ENCODE results near the gene HMCN1. TPM values are rescaled to one million over a fixed set of nuclear protein-coding genes. Genes with fewer than 3 reads are reported as not detected.

HMCN1 gene
- total RNA-seq, 2 donors from 2014 or later, result 1.3 to 3.7 TPM

DNA sequence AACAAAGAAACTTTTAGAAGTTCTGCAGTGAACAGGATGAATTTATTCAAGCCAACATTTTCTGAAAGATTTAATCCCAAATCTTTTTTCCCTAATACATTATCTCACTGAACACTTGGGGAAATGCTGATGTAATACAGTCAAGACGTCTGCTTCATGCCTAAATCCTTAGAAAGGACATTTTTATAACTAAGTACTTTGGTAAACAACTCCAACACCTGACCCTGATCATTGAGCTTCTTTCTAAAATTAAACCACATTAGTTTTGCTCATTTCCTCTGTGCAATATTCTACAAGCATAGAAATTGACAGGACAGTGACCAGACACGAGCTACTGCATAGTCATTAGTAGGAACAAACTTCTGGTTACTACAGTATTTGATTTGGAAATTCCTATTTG, 457.3 kb downstream of the HMCN1 start:
- no peak for DNase-seq
- intact Hi-C loops (cut with DNase I), result no loop called here
- Histone ChIP-seq H3K9me3 (no peaks in the 10 kb centered on the region), H3K4me3 (no peak overlapping the region), H3K4me1 (no peaks in the 10 kb centered on the region), H3K27ac (no peak overlapping the region), H3K27me3 (no peaks in the 10 kb centered on the region), H3K9ac (ENCODE audit: low read depth in 2 of 2, low read length in 2 of 2) (no peak overlapping the region), H3K36me3 (no peaks in the 10 kb centered on the region)
- TF ChIP-seq, protein P1, sequence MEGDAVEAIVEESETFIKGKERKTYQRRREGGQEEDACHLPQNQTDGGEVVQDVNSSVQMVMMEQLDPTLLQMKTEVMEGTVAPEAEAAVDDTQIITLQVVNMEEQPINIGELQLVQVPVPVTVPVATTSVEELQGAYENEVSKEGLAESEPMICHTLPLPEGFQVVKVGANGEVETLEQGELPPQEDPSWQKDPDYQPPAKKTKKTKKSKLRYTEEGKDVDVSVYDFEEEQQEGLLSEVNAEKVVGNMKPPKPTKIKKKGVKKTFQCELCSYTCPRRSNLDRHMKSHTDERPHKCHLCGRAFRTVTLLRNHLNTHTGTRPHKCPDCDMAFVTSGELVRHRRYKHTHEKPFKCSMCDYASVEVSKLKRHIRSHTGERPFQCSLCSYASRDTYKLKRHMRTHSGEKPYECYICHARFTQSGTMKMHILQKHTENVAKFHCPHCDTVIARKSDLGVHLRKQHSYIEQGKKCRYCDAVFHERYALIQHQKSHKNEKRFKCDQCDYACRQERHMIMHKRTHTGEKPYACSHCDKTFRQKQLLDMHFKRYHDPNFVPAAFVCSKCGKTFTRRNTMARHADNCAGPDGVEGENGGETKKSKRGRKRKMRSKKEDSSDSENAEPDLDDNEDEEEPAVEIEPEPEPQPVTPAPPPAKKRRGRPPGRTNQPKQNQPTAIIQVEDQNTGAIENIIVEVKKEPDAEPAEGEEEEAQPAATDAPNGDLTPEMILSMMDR (IDR thresholded peaks at IDR 0.05), result no peak

DNA sequence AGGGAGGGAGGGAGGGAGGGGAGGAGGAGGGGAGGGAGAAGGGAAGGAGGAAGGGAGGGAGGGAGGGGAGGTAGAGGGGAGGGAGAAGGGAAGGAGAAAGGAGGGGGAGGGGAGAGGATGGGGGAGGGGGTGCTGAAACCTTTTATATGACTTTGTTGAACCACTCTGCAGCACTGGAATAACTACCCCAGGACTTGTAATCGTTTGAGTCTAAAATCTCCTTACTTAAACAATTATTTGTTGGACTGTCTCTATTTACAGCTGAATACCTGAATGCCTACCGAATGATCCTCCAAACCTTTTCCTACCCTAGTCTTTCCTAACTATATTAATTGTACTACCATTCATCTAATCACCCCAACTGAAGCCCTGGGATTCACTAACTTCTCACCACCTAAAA, 459.0 kb downstream of the HMCN1 start:
- no peak for DNase-seq
- Histone ChIP-seq H3K4me1 (no peaks in the 10 kb centered on the region), H3K9me3 (no peaks in the 10 kb centered on the region), H3K4me3 (no peak overlapping the region), H3K27ac (no peak overlapping the region), H3K9ac (ENCODE audit: low read depth in 2 of 2, low read length in 2 of 2) (no peak overlapping the region), H3K27me3 (no peaks in the 10 kb centered on the region), H3K36me3 (no peaks in the 10 kb centered on the region)
- intact Hi-C loops (cut with DNase I), result no loop called here
- TF ChIP-seq, protein P1 (IDR thresholded peaks at IDR 0.05), result no peak

DNA sequence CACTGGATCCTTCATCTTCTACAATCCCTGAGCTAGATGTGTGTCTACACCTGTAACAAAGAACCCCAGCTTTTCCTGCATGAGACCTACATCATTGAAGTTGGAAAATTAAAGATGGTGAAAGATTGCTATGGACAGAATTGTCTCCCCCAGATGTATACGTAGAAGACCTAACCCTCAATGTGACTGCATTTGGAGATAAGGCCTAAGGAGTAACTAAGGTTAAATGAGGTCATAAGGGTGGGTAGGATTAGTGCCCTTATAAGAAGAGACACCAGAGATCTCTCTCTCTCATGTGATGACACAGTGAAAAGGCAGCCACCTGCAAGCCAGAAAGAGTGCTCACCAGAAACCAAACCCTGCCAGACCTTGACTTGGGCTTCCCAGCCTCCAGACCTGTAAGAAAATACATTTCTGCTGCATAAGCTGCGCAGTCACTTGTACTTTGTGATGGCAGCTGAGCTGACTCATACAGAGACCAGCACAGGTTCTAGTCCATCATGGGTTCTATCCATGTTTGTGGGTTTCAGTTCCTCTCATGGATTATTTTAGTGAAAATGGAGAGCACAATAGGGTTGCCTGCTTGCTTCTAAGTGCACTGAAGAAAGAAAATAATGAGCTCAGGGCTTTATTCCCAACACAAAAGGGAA, 460.0 kb downstream of the HMCN1 start:
- Histone ChIP-seq H3K4me3 (no peak overlapping the region), H3K27me3 (no peaks in the 10 kb centered on the region), H3K27ac (no peak overlapping the region), H3K9ac (ENCODE audit: low read depth in 2 of 2, low read length in 2 of 2) (no peak overlapping the region), H3K4me1 (no peaks in the 10 kb centered on the region), H3K36me3 (no peaks in the 10 kb centered on the region), H3K9me3 (no peaks in the 10 kb centered on the region)
- intact Hi-C loops (cut with DNase I), result no loop called here
- TF ChIP-seq, protein P1 (IDR thresholded peaks at IDR 0.05), result no peak
- no peak for DNase-seq

DNA sequence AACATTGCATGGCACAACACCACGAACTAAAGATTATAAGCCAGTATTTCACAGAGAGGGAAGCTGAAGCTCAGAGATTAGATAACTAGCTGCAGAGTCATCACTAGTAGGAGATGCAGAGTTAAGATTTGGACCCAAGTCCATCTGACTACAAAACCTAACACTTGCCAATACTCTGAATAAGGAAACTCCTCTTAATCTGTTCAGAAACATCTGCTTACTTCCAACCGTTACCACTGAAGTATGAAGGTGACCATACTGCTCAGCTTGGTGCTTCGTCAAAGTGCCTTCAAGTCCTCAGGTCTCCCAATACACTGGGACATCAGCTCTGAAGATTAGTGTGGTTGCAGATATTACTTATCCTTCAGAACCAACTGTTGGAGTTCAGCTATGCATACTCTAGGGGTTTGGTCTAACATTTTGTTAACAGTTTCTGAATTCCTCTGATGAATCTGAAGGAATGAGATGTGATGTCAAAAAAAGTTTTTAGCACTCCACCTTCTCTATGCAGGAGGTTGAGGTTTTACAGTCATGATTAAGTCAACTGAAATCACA, 461.3 kb downstream of the HMCN1 start:
- no peaks in the 10 kb centered on the region for H3K36me3 ChIP-seq
- no peak overlapping the region for H3K27ac ChIP-seq
- H3K4me1 ChIP-seq, result no peaks in the 10 kb centered on the region
- no peak overlapping the region for H3K4me3 ChIP-seq
- no peak for DNase-seq
- TF ChIP-seq, protein P1 (IDR thresholded peaks at IDR 0.05), result no peak
- H3K27me3 ChIP-seq, result no peaks in the 10 kb centered on the region
- H3K9ac ChIP-seq (ENCODE audit: low read depth in 2 of 2, low read length in 2 of 2), result no peak overlapping the region
- no peaks in the 10 kb centered on the region for H3K9me3 ChIP-seq
- intact Hi-C loops (cut with DNase I), result no loop called here

DNA sequence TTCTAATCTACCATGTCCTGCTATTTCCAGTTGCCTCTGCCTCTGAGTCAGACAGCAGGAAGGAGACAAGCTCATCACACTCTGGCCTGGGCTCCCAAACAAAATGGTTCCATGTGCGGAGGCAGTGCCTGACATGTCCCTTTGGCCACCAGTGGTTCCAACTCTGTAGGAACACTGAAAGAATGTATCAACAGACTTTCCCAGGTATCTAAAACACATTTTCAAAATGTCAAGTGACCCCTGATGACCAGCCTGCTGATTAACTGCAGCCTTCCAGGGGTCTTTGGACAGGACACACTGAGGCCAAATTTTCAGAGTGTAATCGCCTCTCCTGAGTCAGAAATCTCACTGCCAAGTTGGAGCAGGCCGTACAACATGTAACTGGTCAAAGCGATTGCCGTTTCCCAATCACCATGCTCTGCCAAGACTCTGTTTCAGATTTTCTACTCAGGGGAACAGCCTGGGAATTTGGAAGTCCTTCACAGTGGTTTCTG, 468.1 kb downstream of the HMCN1 start:
- Histone ChIP-seq H3K27me3 (no peaks in the 10 kb centered on the region), H3K36me3 (no peaks in the 10 kb centered on the region), H3K27ac (no peak overlapping the region), H3K9ac (ENCODE audit: low read depth in 2 of 2, low read length in 2 of 2) (no peak overlapping the region), H3K9me3 (no peaks in the 10 kb centered on the region), H3K4me1 (no peaks in the 10 kb centered on the region), H3K4me3 (no peak overlapping the region)
- TF ChIP-seq, protein P1 (IDR thresholded peaks at IDR 0.05), result no peak
- intact Hi-C loops (cut with DNase I), result no loop called here
- DNase-seq, result no peak

Data from colonic mucosa (tissue), 4 donors.